SH-SY5Y (cell line): ENCODE measurements around the gene PHACTR2.

Experiments
- GATA2 ChIP-seq: IDR thresholded peaks from 2 replicates; pipeline ENCODE4 v1.6.1; 2011; ENCODE audit warnings: mild to moderate bottlenecking, low read depth, low read length
- GATA3 ChIP-seq: IDR thresholded peaks from 2 replicates; pipeline ENCODE4 v1.6.1; 2011; ENCODE audit warnings: low read depth, mild to moderate bottlenecking, low read length, moderate library complexity

DNA sequence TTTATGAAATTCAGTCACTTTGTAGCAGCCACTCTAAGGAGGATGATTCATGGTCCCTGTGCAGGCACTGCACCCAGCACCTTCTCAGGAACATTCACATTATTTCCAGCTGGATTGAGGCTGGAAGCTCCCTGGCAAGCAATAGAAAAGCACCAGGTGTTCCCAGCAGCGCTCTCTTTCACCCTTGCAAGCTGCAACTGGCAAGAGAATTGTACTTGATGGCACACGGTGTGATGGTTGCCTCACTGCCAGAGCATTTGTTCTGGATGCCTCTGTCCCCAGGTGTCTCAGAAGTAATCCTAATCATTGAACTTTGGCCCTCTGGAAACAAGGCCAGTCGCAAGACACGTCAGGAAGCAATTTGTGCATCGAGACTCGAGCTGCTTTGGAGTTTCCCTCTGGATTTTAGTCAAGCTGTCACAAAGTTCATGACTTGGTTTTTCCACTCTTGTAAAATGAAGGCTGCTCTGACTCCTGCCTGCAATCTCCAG lies 24.9 kb upstream of the PHACTR2 start:
- no peak for TF ChIP-seq GATA3
- TF ChIP-seq GATA2 = no peak
